Fibroblast of pulmonary artery (primary cell): ENCODE measurements around the gene LRP1.

Experiments
- DNase-seq: peaks from one replicate; pipeline ENCODE4 v3.0.0-alpha.2; 2010; ENCODE audit warnings: low read depth
- H3K4me3 ChIP-seq: replicated peaks from 2 replicates; pipeline ENCODE4 v1.5.1; 2011; ENCODE audit warnings: low read depth, mild to moderate bottlenecking, control low read depth, low read length, moderate library complexity
- TF ChIP-seq, protein P1 (sequence below): IDR thresholded peaks from 2 replicates; pipeline ENCODE4 v1.5.1; 2011; ENCODE audit warnings: mild to moderate bottlenecking, control low read depth, low read length, inconsistent platforms; ENCODE audit errors: missing control alignments

LRP1 gene

DNA sequence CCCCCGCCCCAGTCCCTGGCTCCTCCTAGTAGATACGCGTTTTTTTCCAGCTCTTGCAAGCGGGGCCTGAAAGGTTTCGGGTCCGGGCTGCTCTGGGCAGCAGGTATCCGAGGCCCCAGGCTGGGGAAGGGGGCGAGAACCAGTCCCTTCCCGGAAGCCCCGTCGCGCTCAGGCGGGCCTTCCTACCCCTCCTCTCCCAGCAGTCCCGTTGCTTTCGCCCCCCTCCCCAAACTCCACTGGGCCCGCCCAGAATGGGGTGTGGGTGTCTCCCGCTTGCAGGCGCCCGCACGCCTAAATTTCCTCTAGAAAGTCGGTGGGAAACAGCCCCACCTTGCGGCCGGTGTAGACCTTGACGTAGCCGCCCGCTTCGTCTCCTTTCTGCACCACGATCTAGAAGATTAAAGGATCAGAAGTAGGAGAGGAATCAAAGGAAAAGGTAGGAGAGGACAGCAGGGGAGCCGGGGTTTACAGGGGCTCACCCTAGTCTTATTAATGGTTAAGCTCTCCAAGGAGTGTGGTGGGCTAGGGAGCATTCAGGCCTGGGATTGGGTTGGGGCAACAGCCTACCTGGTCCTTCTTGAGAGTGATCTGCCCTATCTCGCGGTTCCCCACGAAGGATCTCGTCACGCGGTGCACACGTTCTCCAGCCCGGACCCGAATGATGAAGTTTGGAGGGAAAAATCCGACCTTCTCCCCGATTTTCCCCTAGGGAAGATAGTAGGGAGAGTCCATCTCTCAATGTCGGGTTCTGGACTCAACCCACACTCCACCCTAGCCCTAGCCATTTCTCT is 115.4 kb downstream of the LRP1 start:
- DNase-seq = peak; percentile 74
- peak overlapping the region; percentile 40 for H3K4me3 ChIP-seq
- TF ChIP-seq, protein P1, sequence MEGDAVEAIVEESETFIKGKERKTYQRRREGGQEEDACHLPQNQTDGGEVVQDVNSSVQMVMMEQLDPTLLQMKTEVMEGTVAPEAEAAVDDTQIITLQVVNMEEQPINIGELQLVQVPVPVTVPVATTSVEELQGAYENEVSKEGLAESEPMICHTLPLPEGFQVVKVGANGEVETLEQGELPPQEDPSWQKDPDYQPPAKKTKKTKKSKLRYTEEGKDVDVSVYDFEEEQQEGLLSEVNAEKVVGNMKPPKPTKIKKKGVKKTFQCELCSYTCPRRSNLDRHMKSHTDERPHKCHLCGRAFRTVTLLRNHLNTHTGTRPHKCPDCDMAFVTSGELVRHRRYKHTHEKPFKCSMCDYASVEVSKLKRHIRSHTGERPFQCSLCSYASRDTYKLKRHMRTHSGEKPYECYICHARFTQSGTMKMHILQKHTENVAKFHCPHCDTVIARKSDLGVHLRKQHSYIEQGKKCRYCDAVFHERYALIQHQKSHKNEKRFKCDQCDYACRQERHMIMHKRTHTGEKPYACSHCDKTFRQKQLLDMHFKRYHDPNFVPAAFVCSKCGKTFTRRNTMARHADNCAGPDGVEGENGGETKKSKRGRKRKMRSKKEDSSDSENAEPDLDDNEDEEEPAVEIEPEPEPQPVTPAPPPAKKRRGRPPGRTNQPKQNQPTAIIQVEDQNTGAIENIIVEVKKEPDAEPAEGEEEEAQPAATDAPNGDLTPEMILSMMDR = peak; percentile 77

DNA sequence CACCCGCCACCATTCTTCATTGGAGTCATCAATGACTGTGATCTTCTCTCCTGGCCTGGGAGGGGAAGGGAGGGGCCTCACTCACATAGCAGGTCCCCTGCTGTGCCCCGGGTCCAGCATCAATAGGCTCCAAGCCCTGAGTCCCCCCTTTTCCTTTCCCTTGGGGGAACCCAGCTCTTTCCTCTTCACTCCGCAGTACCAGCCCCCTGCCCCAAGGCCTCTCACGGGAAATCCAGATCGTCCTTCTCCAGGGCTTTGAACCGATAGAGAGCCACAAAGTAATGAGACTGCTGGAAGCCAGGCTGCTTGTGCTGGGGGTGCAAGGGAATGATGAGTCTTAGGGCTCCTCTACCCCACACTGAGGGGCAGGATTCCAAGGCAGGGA is 116.0 kb downstream of the LRP1 start:
- TF ChIP-seq, protein P1 = no peak
- DNase-seq = no peak
- H3K4me3 ChIP-seq = no peak overlapping the region

GRCh38 chr12:57247041-57247440 is 118.8 kb downstream of the LRP1 start:
- no peak for DNase-seq
- TF ChIP-seq, protein P1 = no peak
- H3K4me3 ChIP-seq = no peak overlapping the region

DNA sequence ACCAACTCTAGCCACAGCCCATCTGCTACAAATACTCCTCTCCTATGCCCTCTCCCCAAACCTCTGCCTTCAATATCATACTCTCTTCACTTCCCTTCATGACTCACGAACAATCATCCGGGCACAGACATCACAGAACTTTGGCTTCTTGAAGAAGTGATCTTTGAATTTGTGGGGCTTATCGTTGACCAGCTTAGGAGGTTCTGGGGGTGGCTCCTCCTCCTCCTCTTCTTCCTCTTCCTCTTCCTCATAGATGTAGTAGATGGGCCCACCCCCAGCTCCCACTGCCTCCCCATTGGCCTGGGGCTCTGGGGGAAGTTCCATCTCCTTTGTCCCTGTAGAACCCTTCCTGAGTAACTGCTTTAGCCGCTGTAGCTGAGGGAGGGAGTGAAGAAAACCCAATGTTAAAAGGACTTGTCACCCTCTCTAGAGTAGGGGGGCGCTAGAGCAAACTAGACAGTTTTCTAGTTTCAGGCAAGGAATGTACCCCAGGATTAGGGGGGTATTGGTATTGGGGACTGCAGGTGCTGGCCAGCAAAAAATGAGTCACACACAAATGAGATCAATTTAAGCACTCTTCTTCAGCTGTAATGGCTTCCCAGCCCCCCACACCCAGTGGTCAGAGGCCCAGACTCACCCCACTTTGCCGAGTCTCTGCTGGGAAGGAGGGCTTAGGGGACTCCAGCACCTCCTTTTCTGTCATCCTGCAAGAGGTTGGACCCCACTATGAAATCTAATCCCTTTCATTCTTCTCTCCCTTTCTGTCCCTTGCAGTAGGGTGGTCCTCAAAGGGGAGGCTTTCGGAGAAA is 120.9 kb downstream of the LRP1 start:
- no peak overlapping the region for H3K4me3 ChIP-seq
- TF ChIP-seq, protein P1 = no peak
- DNase-seq = no peak

GRCh38 chr12:57250541-57250940 is 122.3 kb downstream of the LRP1 start:
- no peak overlapping the region for H3K4me3 ChIP-seq
- TF ChIP-seq, protein P1 = no peak
- DNase-seq = no peak

- TF ChIP-seq, protein P1 = no peak
- no peak for DNase-seq
Measured at GRCh38 chr12:57250956-57251355, 122.7 kb downstream of the LRP1 start, which contains the start of gene STAC3. TSS of gene STAC3 (minus strand) at chr12:57251187. CDS start at chr12:57249636, 1,551 bp downstream.

More at GRCh38 chr12:57250956-57251355, 122.7 kb downstream of the LRP1 start, which contains the start of gene STAC3:
- no peak within 1 kb of the TSS for H3K4me3 ChIP-seq
